ENCODE data around the gene SAFB. TPM values are rescaled to one million over a fixed set of nuclear protein-coding genes. Genes with fewer than 3 reads are reported as not detected.

Gene SAFB
- polyA plus RNA-seq, 1 donor from 2014 or later: 89.8 TPM

- no peak overlapping the region for H3K4me3 ChIP-seq (ENCODE audit: low read length)
- H3K27ac ChIP-seq (ENCODE audit: low read length): no peak overlapping the region
- H3K4me2 ChIP-seq (ENCODE audit: low read length): no peak overlapping the region
- H3K79me2 ChIP-seq (replicated peaks; ENCODE audit: insufficient read depth, low read length): peaks cover 86% of the 10 kb centered on the region
- no peak overlapping the region for H2AFZ ChIP-seq (ENCODE audit: low read depth, low read length)
- no peaks in the 10 kb centered on the region for H3K9me2 ChIP-seq (ENCODE audit: insufficient read depth, low read length)
- H3K9ac ChIP-seq (ENCODE audit: low read length): no peak overlapping the region
- H3K27me3 ChIP-seq (ENCODE audit: insufficient read depth, low read depth, low read length): no peaks in the 10 kb centered on the region
- no peaks in the 10 kb centered on the region for H3K36me3 ChIP-seq (ENCODE audit: insufficient read depth, low read length)
- TF ChIP-seq CTCF (IDR thresholded peaks at IDR 0.05; ENCODE audit: poor library complexity, severe bottlenecking) (no peak), MXI1 (conservative IDR thresholded peaks at IDR 0.05; ENCODE audit: poor library complexity, severe bottlenecking) (no peak), EP300 (conservative IDR thresholded peaks at IDR 0.05; ENCODE audit: poor library complexity, severe bottlenecking) (no peak), SMC3 (conservative IDR thresholded peaks at IDR 0.05; ENCODE audit: poor library complexity) (no peak), RAD21 (conservative IDR thresholded peaks at IDR 0.05) (no peak), POLR2AphosphoS5 (IDR thresholded peaks at IDR 0.05) (no peak), TAF1 (IDR thresholded peaks at IDR 0.05; ENCODE audit: low read depth) (no peak), REST (IDR thresholded peaks at IDR 0.05; ENCODE audit: borderline replicate concordance) (no peak), EZH2 (IDR thresholded peaks at IDR 0.05; ENCODE audit: borderline replicate concordance, insufficient read depth, low read length, poor library complexity, severe bottlenecking) (no peak)
- H4K20me1 ChIP-seq (ENCODE audit: insufficient read depth): peaks cover 17% of the 10 kb centered on the region
- H3F3A ChIP-seq (ENCODE audit: insufficient read depth, low read length, poor library complexity, severe bottlenecking): peaks cover 4% of the 10 kb centered on the region
- H3K9me3 ChIP-seq (ENCODE audit: low read length): no peaks in the 10 kb centered on the region
Observed at GRCh38 chr19:5627395-5627904, 4.6 kb downstream of the SAFB start.

- Histone ChIP-seq H3K27me3 (ENCODE audit: insufficient read depth, low read depth, low read length) (no peaks in the 10 kb centered on the region), H3K79me2 (replicated peaks; ENCODE audit: insufficient read depth, low read length) (peaks cover 93% of the 10 kb centered on the region), H3K4me3 (ENCODE audit: low read length) (no peak overlapping the region), H3K4me2 (ENCODE audit: low read length) (no peak overlapping the region), H4K20me1 (ENCODE audit: insufficient read depth) (peaks cover 17% of the 10 kb centered on the region), H3K36me3 (ENCODE audit: insufficient read depth, low read length) (no peaks in the 10 kb centered on the region), H3K27ac (ENCODE audit: low read length) (no peak overlapping the region), H3K9ac (ENCODE audit: low read length) (no peak overlapping the region), H2AFZ (ENCODE audit: low read depth, low read length) (no peak overlapping the region), H3F3A (ENCODE audit: insufficient read depth, low read length, poor library complexity, severe bottlenecking) (peaks cover 2% of the 10 kb centered on the region), H3K9me2 (ENCODE audit: insufficient read depth, low read length) (no peaks in the 10 kb centered on the region), H3K9me3 (ENCODE audit: low read length) (no peaks in the 10 kb centered on the region)
- no peak for TF ChIP-seq EZH2 (IDR thresholded peaks at IDR 0.05; ENCODE audit: borderline replicate concordance, insufficient read depth, low read length, poor library complexity, severe bottlenecking)
- TF ChIP-seq EP300 (conservative IDR thresholded peaks at IDR 0.05; ENCODE audit: poor library complexity, severe bottlenecking): no peak
Observed at GRCh38 chr19:5628461-5628860, 5.6 kb downstream of the SAFB start.
